Stimulated activated CD4-positive, alpha-beta T cell treated with anti-CD3 and anti-CD28 coated beads, TNF-alpha, amount 100 ng/mL, for 48 hours (primary cell): Measurements from ENCODE around the gene TPGS1.
A peak's percentile ranks its signal among the peaks of the same experiment; 100 is the strongest.

Source experiments
- DNase-seq, 3 donors: peaks; one replicate each; pipeline ENCODE4 v3.0.0-alpha.2; 2020; ENCODE audit warnings: low read depth in 3 of 3

The TPGS1 gene

GRCh38 chr19:539429-540030, 32.2 kb downstream of the TPGS1 start:
- DNase-seq = no peak

DNA sequence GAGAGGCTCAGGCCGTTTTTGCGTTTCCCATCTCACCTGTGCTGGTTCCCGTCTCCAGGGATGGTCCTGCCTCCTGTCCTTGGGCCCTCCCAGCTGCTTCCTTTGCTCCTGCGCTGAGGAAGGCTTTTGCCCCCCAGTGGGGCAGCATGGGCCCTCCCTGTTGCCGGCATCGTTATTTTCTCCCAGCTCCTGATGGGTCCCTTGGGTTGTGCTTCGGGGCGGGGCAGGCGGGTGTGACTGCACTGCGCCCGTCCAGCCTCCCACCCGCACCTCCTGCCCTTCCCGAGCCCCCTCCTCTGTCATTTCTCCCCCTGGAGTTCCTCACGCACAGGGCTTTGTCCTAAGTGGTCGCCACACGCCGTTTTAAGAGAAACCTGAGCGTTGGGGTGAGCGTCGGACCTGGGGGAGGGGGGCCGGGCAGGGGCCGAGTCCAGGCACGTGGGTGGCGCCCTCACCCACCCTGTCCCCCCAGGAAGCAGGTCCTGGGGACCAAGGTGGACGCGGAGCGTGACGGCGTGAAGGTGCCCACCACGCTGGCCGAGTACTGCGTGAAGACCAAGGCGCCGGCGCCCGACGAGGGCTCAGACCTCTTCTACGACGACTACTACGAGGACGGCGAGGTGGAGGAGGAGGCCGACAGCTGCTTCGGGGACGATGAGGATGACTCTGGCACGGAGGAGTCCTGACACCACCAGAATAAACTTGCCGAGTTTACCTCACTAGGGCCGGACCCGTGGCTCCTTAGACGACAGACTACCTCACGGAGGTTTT, 33.8 kb downstream of the TPGS1 start:
- DNase-seq = no peak

GRCh38 chr19:541699-542098, 34.4 kb downstream of the TPGS1 start:
- no peak for DNase-seq

- DNase-seq = no peak
Observed at GRCh38 chr19:542173-542866, 35.0 kb downstream of the TPGS1 start.

DNA sequence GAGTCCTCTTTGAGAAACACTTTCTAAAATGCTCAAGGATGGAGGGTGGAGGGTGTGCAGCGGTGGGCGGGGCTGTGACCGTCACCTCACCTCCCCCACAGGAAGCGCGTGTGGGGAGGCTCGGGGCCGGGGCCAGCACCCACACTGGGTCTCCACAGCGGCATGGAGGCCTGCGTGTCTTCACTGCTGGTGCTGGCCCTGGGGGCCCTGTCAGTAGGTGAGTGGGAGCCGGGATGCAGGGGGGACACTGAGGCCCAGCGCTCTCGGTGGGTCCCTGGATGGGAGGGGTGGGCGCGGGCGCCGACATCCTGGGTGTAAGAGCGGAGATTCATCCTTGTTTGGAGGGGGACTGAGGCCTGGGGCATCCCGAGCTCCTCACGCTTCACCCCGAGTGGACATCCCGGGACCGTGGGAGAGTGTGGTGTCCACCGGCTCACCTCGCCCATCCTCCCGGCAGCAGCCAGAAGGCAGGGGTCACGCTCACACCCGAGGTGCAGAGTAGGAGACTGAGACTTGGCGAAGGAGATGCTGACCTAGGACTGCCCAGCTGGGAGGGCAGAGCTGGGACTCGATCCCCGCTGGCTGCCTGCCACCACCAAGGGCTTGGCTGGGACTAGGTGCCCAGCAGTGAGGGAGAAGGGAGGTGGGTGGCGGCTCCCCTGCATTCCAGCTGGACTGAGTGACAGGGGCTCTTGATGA, 36.8 kb downstream of the TPGS1 start, which contains the start of gene GZMM:
Gene GZMM, plus strand, starts transcription at position 144 of the 699 bp plus-strand sequence. Its CDS starts 19 bp downstream, at position 163.
- peak; percentile 37 to 62 (median 48) for DNase-seq

DNA sequence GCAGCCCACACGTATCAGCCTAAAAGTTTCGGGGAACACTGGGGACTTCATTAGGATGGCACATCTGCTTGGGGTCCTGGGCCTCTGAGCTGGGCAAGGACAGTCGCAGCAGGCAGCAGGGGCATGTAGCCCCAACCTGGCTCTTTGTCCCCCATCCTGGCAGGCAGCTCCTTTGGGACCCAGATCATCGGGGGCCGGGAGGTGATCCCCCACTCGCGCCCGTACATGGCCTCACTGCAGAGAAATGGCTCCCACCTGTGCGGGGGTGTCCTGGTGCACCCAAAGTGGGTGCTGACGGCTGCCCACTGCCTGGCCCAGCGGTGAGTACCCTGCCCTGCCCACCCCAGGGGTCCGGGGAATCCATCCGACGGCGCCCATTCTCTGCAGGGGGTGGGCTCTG, 39.8 kb downstream of the TPGS1 start:
- no peak for DNase-seq

DNA sequence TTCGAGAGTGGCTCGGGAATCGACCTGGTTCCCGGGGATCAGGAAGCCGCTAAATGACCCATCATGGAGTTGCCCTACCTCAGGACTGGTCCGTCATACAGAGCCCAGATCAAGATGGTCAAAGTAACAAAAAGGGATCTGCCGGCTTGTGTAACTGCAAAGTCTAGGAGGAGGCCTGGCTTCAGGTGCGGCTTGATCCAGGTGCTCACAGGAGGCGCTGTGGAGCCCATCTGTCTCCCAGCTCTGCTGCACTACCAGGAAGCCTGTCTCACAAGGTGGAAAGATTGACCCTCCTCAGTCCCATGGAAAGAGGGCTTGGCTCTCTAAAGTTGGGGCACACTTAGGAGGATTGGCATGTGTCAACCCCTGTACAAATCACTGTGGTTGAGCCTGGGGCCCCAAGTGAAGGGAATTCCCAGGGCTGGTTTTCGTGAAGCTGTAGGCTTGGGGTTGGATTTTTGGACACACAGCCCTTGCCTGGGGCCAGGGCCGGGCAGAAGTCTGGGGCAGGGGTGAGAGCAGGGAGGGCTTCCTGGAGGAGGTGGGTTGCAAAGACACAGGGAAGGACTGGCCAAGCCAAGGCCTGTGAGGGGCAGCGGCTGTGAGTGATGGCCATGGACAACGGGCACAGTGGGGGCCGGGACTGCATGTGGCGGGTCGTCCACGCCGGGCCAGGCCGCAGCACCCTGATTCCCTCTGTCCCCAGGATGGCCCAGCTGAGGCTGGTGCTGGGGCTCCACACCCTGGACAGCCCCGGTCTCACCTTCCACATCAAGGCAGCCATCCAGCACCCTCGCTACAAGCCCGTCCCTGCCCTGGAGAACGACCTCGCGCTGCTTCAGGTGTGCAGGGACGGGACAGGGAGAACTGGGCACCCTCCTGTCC, 40.8 kb downstream of the TPGS1 start:
- DNase-seq = no peak

DNA sequence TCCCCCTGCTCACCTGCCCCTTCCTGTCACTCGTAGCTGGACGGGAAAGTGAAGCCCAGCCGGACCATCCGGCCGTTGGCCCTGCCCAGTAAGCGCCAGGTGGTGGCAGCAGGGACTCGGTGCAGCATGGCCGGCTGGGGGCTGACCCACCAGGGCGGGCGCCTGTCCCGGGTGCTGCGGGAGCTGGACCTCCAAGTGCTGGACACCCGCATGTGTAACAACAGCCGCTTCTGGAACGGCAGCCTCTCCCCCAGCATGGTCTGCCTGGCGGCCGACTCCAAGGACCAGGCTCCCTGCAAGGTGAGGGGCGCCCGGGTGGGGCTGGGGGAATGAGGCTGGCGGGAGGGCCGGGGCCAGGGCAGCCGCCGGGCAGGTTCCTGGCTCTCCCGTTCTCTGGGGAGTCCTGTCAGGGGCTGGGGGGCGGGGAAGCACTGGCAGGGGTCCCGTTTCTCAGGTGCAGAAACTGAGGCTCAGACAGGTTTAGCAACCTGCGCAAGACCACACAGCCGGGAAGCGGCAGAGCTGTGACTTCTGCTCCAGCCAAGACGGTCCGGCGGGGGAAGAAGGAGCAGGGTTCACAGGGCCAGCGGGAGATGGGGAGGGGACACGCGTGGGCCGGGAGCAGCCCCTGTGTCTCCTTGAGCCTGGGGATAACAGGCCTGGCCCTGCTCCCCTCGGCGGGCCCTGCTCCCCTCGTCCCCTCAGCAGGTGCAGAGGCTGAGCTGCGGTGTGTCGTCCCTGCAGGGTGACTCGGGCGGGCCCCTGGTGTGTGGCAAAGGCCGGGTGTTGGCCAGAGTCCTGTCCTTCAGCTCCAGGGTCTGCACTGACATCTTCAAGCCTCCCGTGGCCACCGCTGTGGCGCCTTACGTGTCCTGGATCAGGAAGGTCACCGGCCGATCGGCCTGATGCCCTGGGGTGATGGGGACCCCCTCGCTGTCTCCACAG, 41.9 kb downstream of the TPGS1 start:
- no peak for DNase-seq

GRCh38 chr19:554817-555216, 47.5 kb downstream of the TPGS1 start:
- DNase-seq = no peak

DNA sequence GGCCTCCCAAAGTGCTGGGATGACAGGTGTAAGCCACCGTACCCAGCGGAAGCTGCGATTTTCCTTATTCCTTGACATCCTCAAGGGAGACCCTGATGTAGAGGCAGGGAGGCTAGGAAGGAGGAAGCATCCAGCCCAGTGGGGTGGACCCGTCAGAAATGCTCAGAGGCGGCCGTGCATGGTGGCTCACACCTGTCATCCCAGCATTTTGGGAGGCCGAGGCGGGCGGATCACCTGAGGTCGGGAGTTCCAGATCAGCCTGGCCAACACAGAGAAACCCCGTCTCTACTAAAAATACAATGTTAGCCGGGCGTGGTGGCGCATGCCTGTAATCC, 48.1 kb downstream of the TPGS1 start:
- no peak for DNase-seq

GRCh38 chr19:556611-557382, 49.5 kb downstream of the TPGS1 start:
- no peak for DNase-seq

DNA sequence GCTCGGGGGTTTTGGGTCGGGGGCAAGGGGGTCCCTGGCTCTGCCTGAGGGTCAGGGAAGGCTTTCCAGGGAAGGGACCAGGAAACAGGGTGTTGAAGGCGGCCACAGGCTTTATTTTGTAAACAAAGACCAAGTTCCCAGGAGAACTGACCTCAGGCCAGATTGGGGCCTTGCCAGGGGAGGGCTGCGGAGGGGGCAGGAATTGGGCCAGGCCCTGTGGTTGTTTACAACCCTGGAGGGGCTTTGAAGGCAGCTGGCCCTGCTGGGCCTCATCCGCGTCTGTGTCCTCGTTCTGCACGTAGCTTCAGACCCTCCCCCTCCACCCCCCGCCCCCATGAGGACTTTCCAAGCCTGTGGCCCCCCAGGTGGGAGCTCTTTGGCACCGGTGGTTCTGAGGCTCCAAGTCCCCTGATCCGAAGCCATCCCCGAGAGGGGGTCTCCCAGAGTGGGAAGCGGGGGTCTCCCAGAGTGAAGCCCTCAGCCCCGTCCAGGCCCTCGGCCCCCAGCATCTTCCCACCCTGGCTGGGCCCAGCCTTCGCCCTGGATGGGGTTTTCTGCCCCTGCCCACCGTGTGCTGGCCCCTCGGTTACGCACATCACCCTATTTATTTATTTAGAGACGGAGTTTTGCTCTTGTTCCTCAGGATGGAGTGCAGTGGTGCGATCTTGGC, 51.6 kb downstream of the TPGS1 start:
- no peak for DNase-seq

- no peak for DNase-seq
Observed at GRCh38 chr19:560121-560520, 52.8 kb downstream of the TPGS1 start.

GRCh38 chr19:566403-566802, 59.1 kb downstream of the TPGS1 start:
- DNase-seq = no peak

- no peak for DNase-seq
Observed at GRCh38 chr19:566844-567243, 59.5 kb downstream of the TPGS1 start.

- DNase-seq = no peak
Observed at GRCh38 chr19:567296-567900, 60.1 kb downstream of the TPGS1 start.
